Measurements from ENCODE around the gene COL18A1.

COL18A1 gene

GRCh38 chr21:45415188-45415942 lies 10.4 kb downstream of the COL18A1 start:
- no peak for DNase-seq

- no peak for DNase-seq
These were observed 11.1 kb downstream of the COL18A1 start for GRCh38 chr21:45415943-45416611.

- no peak for DNase-seq
These were observed 11.7 kb downstream of the COL18A1 start for GRCh38 chr21:45416620-45417019.

GRCh38 chr21:45417256-45417950 lies 12.4 kb downstream of the COL18A1 start:
- no peak for DNase-seq

GRCh38 chr21:45417951-45418300 lies 13.0 kb downstream of the COL18A1 start:
- no peak for DNase-seq

- DNase-seq, result no peak
These were observed 13.5 kb downstream of the COL18A1 start for GRCh38 chr21:45418301-45419071.

GRCh38 chr21:45419162-45419561 lies 14.2 kb downstream of the COL18A1 start:
- DNase-seq, result no peak

- no peak for DNase-seq
These were observed 15.4 kb downstream of the COL18A1 start for GRCh38 chr21:45420061-45421041.

- DNase-seq, result no peak
These were observed 16.3 kb downstream of the COL18A1 start for GRCh38 chr21:45421071-45421845.

GRCh38 chr21:45421846-45422775 lies 17.1 kb downstream of the COL18A1 start:
- no peak for DNase-seq

GRCh38 chr21:45423201-45423955 lies 18.4 kb downstream of the COL18A1 start:
- DNase-seq, result no peak

GRCh38 chr21:45423968-45424853 lies 19.2 kb downstream of the COL18A1 start:
- DNase-seq, result no peak

GRCh38 chr21:45424854-45425795 lies 20.2 kb downstream of the COL18A1 start:
- no peak for DNase-seq

- no peak for DNase-seq
These were observed 22.6 kb downstream of the COL18A1 start for GRCh38 chr21:45427331-45428271.

- no peak for DNase-seq
These were observed 23.6 kb downstream of the COL18A1 start for GRCh38 chr21:45428534-45428933.
